Measurements from ENCODE around the gene MLLT3.
"Not testable (repeated sequence)": the region's sequence is repeated elsewhere in the genome, so short reads cannot be mapped to it uniquely, and the experiment has no call there.

The MLLT3 gene

GRCh38 chr9:20622330-20623020 lies at the start of gene MLLT3:
MLLT3 (minus strand) TSS chr9:20622499.
- peak; percentile 79 for DNase-seq

- no peak for DNase-seq
Measured at GRCh38 chr9:20671635-20672034, 49.3 kb upstream of the MLLT3 start.

GRCh38 chr9:20670395-20670794 lies 48.1 kb upstream of the MLLT3 start:
- DNase-seq = no peak

- no peak for DNase-seq
Measured at GRCh38 chr9:20664501-20664900, 42.2 kb upstream of the MLLT3 start.

- DNase-seq = no peak
Measured at GRCh38 chr9:20663133-20663532, 40.8 kb upstream of the MLLT3 start.

GRCh38 chr9:20662156-20662555 lies 39.9 kb upstream of the MLLT3 start:
- no peak for DNase-seq

- no peak for DNase-seq
Measured at GRCh38 chr9:20659474-20659967, 37.2 kb upstream of the MLLT3 start.

GRCh38 chr9:20658677-20659473 lies 36.6 kb upstream of the MLLT3 start:
- no peak for DNase-seq

- DNase-seq = not testable (repeated sequence)
Measured at GRCh38 chr9:20658246-20658667, 36.0 kb upstream of the MLLT3 start.

GRCh38 chr9:20651939-20652338 lies 29.6 kb upstream of the MLLT3 start:
- DNase-seq = no peak

GRCh38 chr9:20650750-20651299 lies 28.5 kb upstream of the MLLT3 start:
- no peak for DNase-seq

GRCh38 chr9:20650313-20650712 lies 28.0 kb upstream of the MLLT3 start:
- DNase-seq = no peak

GRCh38 chr9:20649381-20649780 lies 27.1 kb upstream of the MLLT3 start:
- DNase-seq = no peak

GRCh38 chr9:20646656-20647055 lies 24.4 kb upstream of the MLLT3 start:
- no peak for DNase-seq

GRCh38 chr9:20643660-20644059 lies 21.4 kb upstream of the MLLT3 start:
- DNase-seq = no peak

GRCh38 chr9:20642045-20642444 lies 19.7 kb upstream of the MLLT3 start:
- DNase-seq = no peak

- peak; percentile 97 for DNase-seq
Measured at GRCh38 chr9:20640331-20641187, 18.3 kb upstream of the MLLT3 start.

GRCh38 chr9:20636888-20637440 lies 14.7 kb upstream of the MLLT3 start:
- DNase-seq = no peak

- DNase-seq = no peak
Measured at GRCh38 chr9:20634895-20635294, 12.6 kb upstream of the MLLT3 start.

GRCh38 chr9:20632705-20633104 lies 10.4 kb upstream of the MLLT3 start:
- no peak for DNase-seq

- no peak for DNase-seq
Measured at GRCh38 chr9:20630241-20630943, 8.1 kb upstream of the MLLT3 start.

- DNase-seq = no peak
Measured at GRCh38 chr9:20625003-20625349, 2.7 kb upstream of the MLLT3 start.
